HL-60 (cell line): ENCODE results near the gene SATB2.

ENCODE experiments used
- CTCF ChIP-seq: IDR thresholded peaks from one replicate; pipeline ENCODE4 v1.5.1; 2011; ENCODE audit warnings: low read length, control low read depth, inconsistent platforms; ENCODE audit not compliant: insufficient read depth
- GABPA ChIP-seq: IDR thresholded peaks from 2 replicates; pipeline ENCODE4 v1.6.1; 2012; ENCODE audit warnings: low read depth
- POLR2AphosphoS5 ChIP-seq: IDR thresholded peaks from 2 replicates; pipeline ENCODE4 v1.6.1; 2012; ENCODE audit warnings: low read depth
- REST ChIP-seq: IDR thresholded peaks from 2 replicates; pipeline ENCODE4 v1.6.1; 2012; ENCODE audit warnings: low read depth; ENCODE audit not compliant: insufficient replicate concordance

- TF ChIP-seq CTCF (no peak), REST (no peak), POLR2AphosphoS5 (no peak), GABPA (no peak)
Observed at GRCh38 chr2:199477277-199477834, 19.6 kb upstream of the SATB2 start.
